ENCODE measurements around the gene NFU1.
"Not testable (repeated sequence)": the region's sequence is repeated elsewhere in the genome, so short reads cannot be mapped to it uniquely, and the experiment has no call there.

Gene NFU1

DNA sequence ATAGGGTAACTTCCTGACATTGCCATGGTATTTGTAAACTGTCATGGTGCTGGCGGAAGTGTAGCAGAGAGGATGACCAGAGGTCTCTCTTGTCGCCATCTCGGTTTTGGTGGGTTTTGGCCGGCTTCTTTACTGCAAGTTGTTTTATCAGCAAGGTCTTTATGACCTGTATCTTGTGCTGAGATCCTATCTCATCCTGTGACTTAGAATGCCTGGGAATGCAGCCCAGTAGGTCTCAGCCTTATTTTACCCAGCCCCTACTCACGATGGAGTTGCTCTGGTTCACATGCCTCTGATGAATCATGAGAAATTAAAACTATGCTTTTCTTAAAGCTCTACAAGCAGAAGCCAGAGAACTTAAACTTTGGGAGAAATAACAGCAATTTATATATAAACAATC, 12.7 kb upstream of the NFU1 start:
- H3K4me3 ChIP-seq (ENCODE audit: low read length) = no peak overlapping the region
- no peak overlapping the region for H3K9ac ChIP-seq (ENCODE audit: low read length)
- H3K27ac ChIP-seq (ENCODE audit: low read length) = no peak overlapping the region
- no peaks in the 10 kb centered on the region for H3K9me3 ChIP-seq (ENCODE audit: control insufficient read depth, low read depth, low read length)
- H3K36me3 ChIP-seq (ENCODE audit: control insufficient read depth, low read depth, low read length) = no peaks in the 10 kb centered on the region
- no peaks in the 10 kb centered on the region for H3K27me3 ChIP-seq (ENCODE audit: control insufficient read depth, insufficient read depth, low read length)
- peaks cover 22% of the 10 kb centered on the region for H3K4me1 ChIP-seq (ENCODE audit: control insufficient read depth, low read depth, low read length)

- not testable (repeated sequence) for H3K9me3 ChIP-seq (ENCODE audit: control insufficient read depth, low read depth, low read length); H3K4me3 ChIP-seq (ENCODE audit: low read length); H3K27ac ChIP-seq (ENCODE audit: low read length); H3K4me1 ChIP-seq (ENCODE audit: control insufficient read depth, low read depth, low read length); H3K36me3 ChIP-seq (ENCODE audit: control insufficient read depth, low read depth, low read length); H3K9ac ChIP-seq (ENCODE audit: low read length); H3K27me3 ChIP-seq (ENCODE audit: control insufficient read depth, insufficient read depth, low read length)
These were observed 6.4 kb upstream of the NFU1 start for GRCh38 chr2:69443673-69444072.

DNA sequence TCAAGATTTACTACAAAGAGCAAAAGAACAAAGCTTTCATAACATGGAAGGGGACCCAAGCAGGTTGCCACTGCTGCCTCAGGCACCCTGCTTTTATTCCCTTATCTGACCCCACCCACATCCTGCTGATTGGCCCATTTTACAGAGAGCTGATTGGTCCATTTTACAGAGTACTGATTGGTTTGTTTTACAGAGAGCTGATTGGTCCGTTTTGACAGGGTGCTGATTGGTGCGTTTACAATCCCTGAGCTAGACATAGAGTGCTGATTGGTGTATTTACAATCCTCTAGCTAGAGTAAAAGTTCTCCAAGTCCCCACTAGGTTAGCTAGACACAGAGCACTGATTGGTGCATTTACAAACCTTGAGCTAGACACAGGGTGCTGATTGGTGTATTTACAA, 2.3 kb upstream of the NFU1 start:
- not testable (repeated sequence) for H3K4me3 ChIP-seq (ENCODE audit: low read length); H3K36me3 ChIP-seq (ENCODE audit: control insufficient read depth, low read depth, low read length); H3K27me3 ChIP-seq (ENCODE audit: control insufficient read depth, insufficient read depth, low read length); H3K27ac ChIP-seq (ENCODE audit: low read length); H3K9me3 ChIP-seq (ENCODE audit: control insufficient read depth, low read depth, low read length); H3K9ac ChIP-seq (ENCODE audit: low read length)
- H3K4me1 ChIP-seq (ENCODE audit: control insufficient read depth, low read depth, low read length) = peaks cover 24% of the 10 kb centered on the region

GRCh38 chr2:69438580-69438979, 1.3 kb upstream of the NFU1 start:
- Histone ChIP-seq H3K27ac (ENCODE audit: low read length) (no peak overlapping the region), H3K36me3 (ENCODE audit: control insufficient read depth, low read depth, low read length) (no peaks in the 10 kb centered on the region)

DNA sequence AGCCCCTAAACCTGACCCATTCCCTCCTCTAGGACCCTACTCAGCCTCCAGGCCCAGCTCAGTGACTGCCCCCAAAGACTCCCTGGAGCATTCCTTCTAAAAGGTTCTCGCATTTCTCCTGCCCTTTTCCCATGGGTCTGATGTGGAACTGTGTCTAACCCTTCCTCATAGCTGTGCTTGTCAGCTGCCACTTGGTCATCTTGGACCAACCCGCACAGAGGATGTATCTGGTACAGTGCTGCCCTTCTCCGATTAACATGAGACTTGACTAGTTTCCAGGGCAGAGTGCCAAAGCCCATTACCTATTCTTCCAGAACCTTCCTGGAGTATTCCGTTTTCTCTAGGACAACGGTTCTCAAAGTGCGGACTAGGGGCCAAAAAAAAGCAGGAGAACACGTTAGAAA, 518 bp upstream of the NFU1 start:
- Histone ChIP-seq H3K27ac (ENCODE audit: low read length) (peak overlapping the region; percentile 64), H3K9me3 (ENCODE audit: control insufficient read depth, low read depth, low read length) (no peaks in the 10 kb centered on the region), H3K4me1 (ENCODE audit: control insufficient read depth, low read depth, low read length) (peaks cover 22% of the 10 kb centered on the region), H3K4me3 (ENCODE audit: low read length) (peak overlapping the region; percentile 87), H3K27me3 (ENCODE audit: control insufficient read depth, insufficient read depth, low read length) (no peaks in the 10 kb centered on the region), H3K36me3 (ENCODE audit: control insufficient read depth, low read depth, low read length) (no peaks in the 10 kb centered on the region), H3K9ac (ENCODE audit: low read length) (peak overlapping the region; percentile 67)

More at GRCh38 chr2:69438580-69438979, 1.3 kb upstream of the NFU1 start:
- H3K9ac ChIP-seq (ENCODE audit: low read length) = no peak overlapping the region
- H3K4me3 ChIP-seq (ENCODE audit: low read length) = no peak overlapping the region
- peaks cover 22% of the 10 kb centered on the region for H3K4me1 ChIP-seq (ENCODE audit: control insufficient read depth, low read depth, low read length)
- no peaks in the 10 kb centered on the region for H3K27me3 ChIP-seq (ENCODE audit: control insufficient read depth, insufficient read depth, low read length)
- H3K9me3 ChIP-seq (ENCODE audit: control insufficient read depth, low read depth, low read length) = no peaks in the 10 kb centered on the region

DNA sequence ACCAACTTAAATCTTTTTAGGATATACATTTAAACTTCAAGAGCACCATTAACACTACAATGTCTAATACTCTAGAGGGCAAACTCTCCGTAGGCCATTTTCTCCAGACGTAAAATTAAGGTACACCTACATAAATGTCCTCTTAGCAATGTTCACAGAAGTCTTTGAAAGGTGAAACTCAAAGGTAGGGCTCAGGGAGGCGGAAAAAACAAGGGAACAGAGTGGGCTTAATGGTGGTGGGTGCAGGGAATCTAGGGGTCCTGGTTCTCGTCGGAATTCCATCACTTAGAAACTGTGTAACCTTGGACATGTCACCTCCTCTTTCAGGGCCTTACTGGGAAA, 668 bp downstream of the NFU1 start:
- H3K36me3 ChIP-seq (ENCODE audit: control insufficient read depth, low read depth, low read length) = no peaks in the 10 kb centered on the region
- H3K9ac ChIP-seq (ENCODE audit: low read length) = peak overlapping the region; percentile 67
- peak overlapping the region; percentile 13 for H3K27ac ChIP-seq (ENCODE audit: low read length)
- H3K9me3 ChIP-seq (ENCODE audit: control insufficient read depth, low read depth, low read length) = no peaks in the 10 kb centered on the region
- H3K4me3 ChIP-seq (ENCODE audit: low read length) = peak overlapping the region; percentile 87
- peaks cover 22% of the 10 kb centered on the region for H3K4me1 ChIP-seq (ENCODE audit: control insufficient read depth, low read depth, low read length)
- H3K27me3 ChIP-seq (ENCODE audit: control insufficient read depth, insufficient read depth, low read length) = no peaks in the 10 kb centered on the region

DNA sequence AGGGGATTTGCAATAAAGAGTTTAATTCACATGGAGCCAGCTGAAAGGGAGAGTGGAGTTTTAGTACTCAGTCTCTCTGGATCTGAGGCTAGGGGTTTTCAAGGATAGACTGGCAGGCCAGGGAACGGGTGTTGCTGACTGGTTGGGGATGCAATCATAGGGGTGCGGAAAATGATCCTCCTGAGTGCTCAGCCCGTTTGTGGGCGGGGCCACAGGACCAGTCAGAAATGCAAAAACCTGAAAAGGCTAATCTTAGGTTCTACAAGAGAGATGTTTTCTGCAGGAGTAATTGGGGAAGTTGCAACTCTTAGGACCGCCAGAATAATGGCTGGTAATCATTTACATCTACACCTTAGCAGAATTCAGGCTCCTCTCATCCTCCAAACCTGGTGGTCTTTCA, 2.5 kb downstream of the NFU1 start:
- no peaks in the 10 kb centered on the region for H3K9me3 ChIP-seq (ENCODE audit: control insufficient read depth, low read depth, low read length)
- no peak overlapping the region for H3K4me3 ChIP-seq (ENCODE audit: low read length)
- H3K27ac ChIP-seq (ENCODE audit: low read length) = no peak overlapping the region
- H3K36me3 ChIP-seq (ENCODE audit: control insufficient read depth, low read depth, low read length) = no peaks in the 10 kb centered on the region
- H3K9ac ChIP-seq (ENCODE audit: low read length) = no peak overlapping the region
- no peaks in the 10 kb centered on the region for H3K27me3 ChIP-seq (ENCODE audit: control insufficient read depth, insufficient read depth, low read length)
- peaks cover 22% of the 10 kb centered on the region for H3K4me1 ChIP-seq (ENCODE audit: control insufficient read depth, low read depth, low read length)

- H3K4me3 ChIP-seq (ENCODE audit: low read length) = no peak overlapping the region
- H3K27ac ChIP-seq (ENCODE audit: low read length) = no peak overlapping the region
- no peaks in the 10 kb centered on the region for H3K27me3 ChIP-seq (ENCODE audit: control insufficient read depth, insufficient read depth, low read length)
- H3K36me3 ChIP-seq (ENCODE audit: control insufficient read depth, low read depth, low read length) = peaks cover 4% of the 10 kb centered on the region
- peaks cover 1% of the 10 kb centered on the region for H3K4me1 ChIP-seq (ENCODE audit: control insufficient read depth, low read depth, low read length)
- no peaks in the 10 kb centered on the region for H3K9me3 ChIP-seq (ENCODE audit: control insufficient read depth, low read depth, low read length)
- H3K9ac ChIP-seq (ENCODE audit: low read length) = no peak overlapping the region
These were observed 7.6 kb downstream of the NFU1 start for GRCh38 chr2:69429491-69430183.

- H3K9ac ChIP-seq (ENCODE audit: low read length) = no peak overlapping the region
- H3K4me1 ChIP-seq (ENCODE audit: control insufficient read depth, low read depth, low read length) = no peaks in the 10 kb centered on the region
- no peak overlapping the region for H3K27ac ChIP-seq (ENCODE audit: low read length)
- peaks cover 4% of the 10 kb centered on the region for H3K36me3 ChIP-seq (ENCODE audit: control insufficient read depth, low read depth, low read length)
- H3K27me3 ChIP-seq (ENCODE audit: control insufficient read depth, insufficient read depth, low read length) = no peaks in the 10 kb centered on the region
- H3K4me3 ChIP-seq (ENCODE audit: low read length) = no peak overlapping the region
- no peaks in the 10 kb centered on the region for H3K9me3 ChIP-seq (ENCODE audit: control insufficient read depth, low read depth, low read length)
These were observed 8.3 kb downstream of the NFU1 start for GRCh38 chr2:69428981-69429380.

DNA sequence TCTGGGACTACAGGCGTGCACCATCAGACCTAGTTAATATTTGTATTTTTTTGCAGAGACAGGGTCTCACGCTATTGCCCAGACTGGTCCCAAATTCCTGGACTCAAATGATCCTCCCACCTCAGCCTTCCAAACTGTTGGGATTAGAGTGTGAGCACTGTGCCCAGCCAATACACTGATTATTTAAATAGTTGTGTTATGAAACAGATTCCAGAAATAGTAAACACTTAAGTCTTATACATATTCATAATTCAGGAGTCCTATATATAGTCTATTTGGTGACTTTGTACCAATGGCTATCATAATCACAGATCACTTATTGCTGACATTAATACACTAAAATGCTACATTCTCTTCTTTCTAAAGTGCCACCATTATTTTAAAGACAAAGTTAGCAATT, 12.8 kb downstream of the NFU1 start:
- Histone ChIP-seq H3K4me3 (ENCODE audit: low read length) (no peak overlapping the region), H3K27ac (ENCODE audit: low read length) (no peak overlapping the region), H3K4me1 (ENCODE audit: control insufficient read depth, low read depth, low read length) (no peaks in the 10 kb centered on the region), H3K36me3 (ENCODE audit: control insufficient read depth, low read depth, low read length) (peaks cover 10% of the 10 kb centered on the region), H3K9me3 (ENCODE audit: control insufficient read depth, low read depth, low read length) (no peaks in the 10 kb centered on the region), H3K9ac (ENCODE audit: low read length) (no peak overlapping the region), H3K27me3 (ENCODE audit: control insufficient read depth, insufficient read depth, low read length) (no peaks in the 10 kb centered on the region)

- peaks cover 6% of the 10 kb centered on the region for H3K36me3 ChIP-seq (ENCODE audit: control insufficient read depth, low read depth, low read length)
- H3K27ac ChIP-seq (ENCODE audit: low read length) = no peak overlapping the region
- no peaks in the 10 kb centered on the region for H3K9me3 ChIP-seq (ENCODE audit: control insufficient read depth, low read depth, low read length)
- no peak overlapping the region for H3K9ac ChIP-seq (ENCODE audit: low read length)
- no peak overlapping the region for H3K4me3 ChIP-seq (ENCODE audit: low read length)
- no peaks in the 10 kb centered on the region for H3K27me3 ChIP-seq (ENCODE audit: control insufficient read depth, insufficient read depth, low read length)
- no peaks in the 10 kb centered on the region for H3K4me1 ChIP-seq (ENCODE audit: control insufficient read depth, low read depth, low read length)
These were observed 15.0 kb downstream of the NFU1 start for GRCh38 chr2:69422198-69422597.

GRCh38 chr2:69419111-69419510, 18.1 kb downstream of the NFU1 start:
- H3K4me3 ChIP-seq (ENCODE audit: low read length); H3K27ac ChIP-seq (ENCODE audit: low read length); H3K9me3 ChIP-seq (ENCODE audit: control insufficient read depth, low read depth, low read length); H3K36me3 ChIP-seq (ENCODE audit: control insufficient read depth, low read depth, low read length); H3K27me3 ChIP-seq (ENCODE audit: control insufficient read depth, insufficient read depth, low read length); H3K4me1 ChIP-seq (ENCODE audit: control insufficient read depth, low read depth, low read length); H3K9ac ChIP-seq (ENCODE audit: low read length): not testable (repeated sequence)
